Measurements from ENCODE around the gene EFS. TPM values are rescaled to one million over a fixed set of nuclear protein-coding genes. Genes with fewer than 3 reads are reported as not detected.

Gene EFS
- total and polyA plus RNA-seq, 2 donors from 2014 or later: 5.5 to 5.6 TPM

DNA sequence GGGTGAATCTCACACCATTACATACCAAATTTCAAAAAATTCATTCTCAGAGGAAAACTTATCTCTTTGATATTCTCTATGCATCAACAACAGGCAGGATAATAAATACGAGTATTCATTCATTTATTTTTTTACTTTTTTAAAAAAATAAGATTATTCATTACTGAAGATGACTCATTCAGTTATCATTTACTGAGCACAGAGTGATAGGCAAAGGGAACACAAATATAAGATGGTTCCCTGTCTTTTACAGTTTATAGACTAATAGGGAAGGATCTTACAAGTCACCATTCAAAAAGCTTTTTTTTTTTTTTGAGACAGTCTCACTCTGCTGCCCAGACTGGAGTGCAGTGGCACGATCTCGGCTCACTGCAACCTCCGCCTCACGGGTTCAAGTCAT lies 48.7 kb downstream of the EFS start:
- Histone ChIP-seq H3K27ac (ENCODE audit: low read depth in 2 of 2, low read length in 2 of 2) (no peak overlapping the region), H3K4me3 (ENCODE audit: low read length in 3 of 3) (no peak overlapping the region), H3K9ac (ENCODE audit: low read length in 3 of 3) (no peak overlapping the region), H3K4me1 (ENCODE audit: control insufficient read depth in 2 of 3, insufficient read depth in 2 of 3, low read depth in 1 of 3, low read length in 3 of 3) (peaks cover 0 to 5% (median 0%) of the 10 kb centered on the region in 3 donors), H3K27me3 (ENCODE audit: control insufficient read depth, insufficient read depth, low read length) (no peaks in the 10 kb centered on the region), H3K9me3 (ENCODE audit: control insufficient read depth in 2 of 3, insufficient read depth in 1 of 3, low read length in 3 of 3) (no peaks in the 10 kb centered on the region), H3K36me3 (ENCODE audit: control insufficient read depth in 2 of 3, insufficient read depth in 3 of 3, low read length in 3 of 3) (peaks cover 0 to 3% (median 0%) of the 10 kb centered on the region in 3 donors)
- DNase-seq: no peak
- intact Hi-C loops (cut with DNase I): no loop called here
- TF ChIP-seq CTCF (IDR thresholded peaks at IDR 0.05; ENCODE audit: borderline replicate concordance, extremely low read depth, insufficient read depth): no peak
- FAIRE-seq: no peak

DNA sequence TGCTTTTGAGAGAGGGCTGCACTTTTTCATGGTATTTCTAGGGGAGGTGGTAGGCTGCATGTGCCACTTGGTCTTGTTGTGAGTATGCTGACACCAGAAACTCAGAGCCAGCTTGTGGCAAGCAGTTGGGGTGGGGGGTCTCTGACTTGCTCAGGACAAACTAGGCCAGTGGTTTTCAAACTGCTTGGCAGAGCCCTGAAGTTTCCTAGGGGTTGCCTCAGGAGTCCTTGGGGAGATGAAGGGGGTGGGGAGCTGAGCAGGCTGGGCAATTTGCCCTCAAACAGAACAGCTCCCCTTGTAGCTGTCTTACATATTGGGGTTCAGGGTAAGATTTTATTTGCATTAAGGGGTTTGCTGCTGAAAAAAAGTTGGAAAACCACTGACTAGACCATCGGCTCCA lies 54.4 kb downstream of the EFS start:
- H3K36me3 ChIP-seq (ENCODE audit: control insufficient read depth in 2 of 3, insufficient read depth in 3 of 3, low read length in 3 of 3): peaks cover 2 to 32% (median 16%) of the 10 kb centered on the region in 3 donors
- H3K4me3 ChIP-seq (ENCODE audit: low read length in 3 of 3): no peak overlapping the region
- peaks cover 0 to 26% (median 20%) of the 10 kb centered on the region in 3 donors for H3K4me1 ChIP-seq (ENCODE audit: control insufficient read depth in 2 of 3, insufficient read depth in 2 of 3, low read depth in 1 of 3, low read length in 3 of 3)
- DNase-seq: no peak
- H3K9me3 ChIP-seq (ENCODE audit: control insufficient read depth in 2 of 3, insufficient read depth in 1 of 3, low read length in 3 of 3): no peaks in the 10 kb centered on the region
- intact Hi-C loops (cut with DNase I): no loop called here
- no peak for FAIRE-seq
- H3K9ac ChIP-seq (ENCODE audit: low read length in 3 of 3): no peak overlapping the region
- no peak for TF ChIP-seq CTCF (IDR thresholded peaks at IDR 0.05; ENCODE audit: borderline replicate concordance, extremely low read depth, insufficient read depth)
- no peaks in the 10 kb centered on the region for H3K27me3 ChIP-seq (ENCODE audit: control insufficient read depth, insufficient read depth, low read length)
- H3K27ac ChIP-seq (ENCODE audit: low read depth in 2 of 2, low read length in 2 of 2): no peak overlapping the region

DNA sequence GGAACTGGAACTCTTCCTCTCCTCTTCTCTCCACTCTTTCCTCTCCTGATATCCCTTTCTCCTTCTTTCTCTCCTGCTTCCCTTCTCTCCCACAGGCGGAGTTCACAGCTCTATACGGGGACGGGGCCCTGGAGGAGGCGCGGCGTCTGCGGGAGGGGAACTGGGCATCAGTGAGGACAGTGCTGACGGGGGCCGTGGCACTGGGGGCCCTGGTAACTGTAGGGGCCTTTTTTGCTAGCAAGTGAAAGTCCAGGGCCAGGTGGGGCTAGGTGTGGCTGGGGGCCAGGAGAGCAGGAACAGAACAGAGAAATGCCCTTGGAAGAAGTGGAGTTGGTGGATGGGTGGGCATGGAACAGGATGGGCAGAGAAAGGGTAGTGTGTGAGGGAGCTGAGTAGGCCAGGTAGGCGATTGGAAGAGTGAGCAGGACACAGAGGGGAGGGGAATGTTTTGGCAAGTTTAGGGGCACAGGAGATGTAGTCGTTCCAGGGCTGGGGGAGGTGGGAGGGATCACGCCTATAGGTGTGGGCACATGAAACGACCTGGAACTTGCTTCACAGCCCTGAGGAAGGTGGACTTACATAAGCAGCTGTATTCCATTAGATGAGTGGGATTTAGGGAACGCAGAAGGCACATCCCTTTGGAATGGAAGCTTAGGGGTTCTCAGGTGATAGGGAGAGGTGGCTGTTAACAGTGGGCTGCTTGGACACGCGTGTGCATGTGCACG lies 56.1 kb downstream of the EFS start:
- intact Hi-C loops (cut with DNase I): no loop called here
- no peaks in the 10 kb centered on the region for H3K27me3 ChIP-seq (ENCODE audit: control insufficient read depth, insufficient read depth, low read length)
- H3K4me3 ChIP-seq (ENCODE audit: low read length in 3 of 3): no peak overlapping the region
- no peaks in the 10 kb centered on the region for H3K9me3 ChIP-seq (ENCODE audit: control insufficient read depth in 2 of 3, insufficient read depth in 1 of 3, low read length in 3 of 3)
- no peak for DNase-seq
- H3K36me3 ChIP-seq (ENCODE audit: control insufficient read depth in 2 of 3, insufficient read depth in 3 of 3, low read length in 3 of 3): peaks cover 2 to 32% (median 16%) of the 10 kb centered on the region in 3 donors
- H3K4me1 ChIP-seq (ENCODE audit: control insufficient read depth in 2 of 3, insufficient read depth in 2 of 3, low read depth in 1 of 3, low read length in 3 of 3): peaks cover 0 to 26% (median 20%) of the 10 kb centered on the region in 3 donors
- H3K27ac ChIP-seq (ENCODE audit: low read depth in 2 of 2, low read length in 2 of 2): no peak overlapping the region
- no peak overlapping the region for H3K9ac ChIP-seq (ENCODE audit: low read length in 3 of 3)
- no peak for FAIRE-seq
- no peak for TF ChIP-seq CTCF (IDR thresholded peaks at IDR 0.05; ENCODE audit: borderline replicate concordance, extremely low read depth, insufficient read depth)

All from kidney (tissue), 14 donors.